Suprapubic skin (tissue), 4 donors: ENCODE results near the gene CAPN3.

Experiments used
- CTCF ChIP-seq, 2 donors: fragments of 200-600 bp in 1 of 2; fragments of 450-650 bp in 1 of 2; sonication (generic) in 1 of 2; IDR thresholded peaks; one replicate each; pipeline ENCODE4 v1.5.1; 2016 to 2019; ENCODE audit warnings: antibody characterized with exemption in 2 of 2, mild to moderate bottlenecking in 1 of 2, moderate library complexity in 1 of 2
- POLR2A ChIP-seq, 2 donors: fragments of 450-650 bp; IDR thresholded peaks; one replicate each; pipeline ENCODE4 v1.6.1; 2017; ENCODE audit warnings: antibody characterized with exemption in 2 of 2, mild to moderate bottlenecking in 2 of 2, moderate library complexity in 2 of 2
- POLR2AphosphoS5 ChIP-seq, 3 donors: sonication (generic); formaldehyde crosslinking; IDR thresholded peaks; one replicate each; pipeline ENCODE4 v1.6.1; 2017; ENCODE audit warnings: antibody characterized with exemption in 3 of 3

- no peak for TF ChIP-seq POLR2A (IDR thresholded peaks at IDR 0.05)
- TF ChIP-seq CTCF (IDR thresholded peaks at IDR 0.05), result no peak
- TF ChIP-seq POLR2AphosphoS5 (IDR thresholded peaks at IDR 0.05), result no peak
These were observed at the start of gene CAPN3 for GRCh38 chr15:42359249-42359648.
